B cell (primary cell): ENCODE results near the gene ZNF554. TPM values are rescaled to one million over a fixed set of nuclear protein-coding genes. Genes with fewer than 3 reads are reported as not detected.

ENCODE experiments used
- ATAC-seq: fragments of 200-7000 bp; cut with Tn5 transposase; one replicate; pipeline ENCODE4 v1.10.0; 2021; ENCODE audit warnings: low read depth, mild to moderate bottlenecking, moderate number of reproducible peaks, moderate library complexity
- CTCF ChIA-PET: fragments of 350-600 bp; sonication (Branson Sonifier 250); formaldehyde crosslinking; loops from one replicate; lab custom pipeline; 2021; ENCODE audit warnings: antibody characterized with exemption, inconsistent platforms; lab: Charles Lee
- POLR2A ChIA-PET: fragments of 350-600 bp; sonication (Branson Sonifier 250); formaldehyde crosslinking; loops from one replicate; lab custom pipeline; 2021; ENCODE audit warnings: antibody characterized with exemption; lab: Charles Lee
- DNase-seq: peaks from one replicate; pipeline ENCODE4 v3.0.0; 2013
- H2AFZ ChIP-seq: 2 replicates; pipeline ENCODE4 v1.6.1; 2012; ENCODE audit warnings: mild to moderate bottlenecking, low read depth, low read length; ENCODE audit not compliant: insufficient read depth, poor library complexity, severe bottlenecking
- H3K27ac ChIP-seq, 2 donors: 1 replicate in 1 of 2; 2 replicates in 1 of 2; pipeline ENCODE4 v1.5.1; 2012 to 2013; ENCODE audit warnings: low read length in 2 of 2, mild to moderate bottlenecking in 2 of 2, moderate library complexity in 1 of 2
- H3K27me3 ChIP-seq, 4 experiments: fragments of 200-600 bp in 1 of 4; sonication (generic) in 1 of 4; replicated peaks in 1 of 4; 1 replicate in 2 of 4; 2 replicates in 2 of 4; pipeline versions ENCODE4 v1.6.1 to v1.7.0; 2013 to 2016; ENCODE audit warnings: low read length in 3 of 4, mild to moderate bottlenecking in 2 of 4, mixed read lengths in 1 of 4, moderate library complexity in 1 of 4; ENCODE audit not compliant: insufficient read depth in 4 of 4, control insufficient read depth in 3 of 4; ENCODE audit errors: control extremely low read depth in 1 of 4
- H3K36me3 ChIP-seq, 2 experiments: replicated peaks in 1 of 2; 1 replicate in 1 of 2; 2 replicates in 1 of 2; pipeline versions ENCODE4 v1.6.1 to v1.7.1; 2013; ENCODE audit warnings: low read length in 1 of 2; ENCODE audit not compliant: insufficient read depth in 2 of 2, control insufficient read depth in 1 of 2; ENCODE audit errors: control extremely low read depth in 1 of 2, extremely low read depth in 1 of 2
- H3K4me1 ChIP-seq, 2 donors: fragments of 200-600 bp in 1 of 2; sonication (generic) in 1 of 2; 1 replicate in 1 of 2; 2 replicates in 1 of 2; pipeline versions ENCODE4 v1.5.1 to v1.6.1; 2013 to 2017; ENCODE audit warnings: low read length in 2 of 2; ENCODE audit not compliant: control insufficient read depth in 2 of 2, insufficient read depth in 2 of 2
- H3K4me2 ChIP-seq: replicated peaks from 2 replicates; pipeline ENCODE3; 2012; ENCODE audit warnings: mild to moderate bottlenecking, low read depth, low read length; ENCODE audit not compliant: poor library complexity, severe bottlenecking
- H3K4me3 ChIP-seq, 5 experiments: fragments of 200-600 bp in 1 of 5; sonication (generic) in 1 of 5; 1 replicate in 3 of 5; 2 replicates in 2 of 5; pipeline versions ENCODE4 v1.5.1 to v1.7.0; 2011 to 2016; ENCODE audit warnings: low read length in 4 of 5, mild to moderate bottlenecking in 4 of 5, low read depth in 2 of 5, control low read depth in 1 of 5, moderate library complexity in 1 of 5; ENCODE audit not compliant: insufficient read depth in 1 of 5; ENCODE audit errors: control extremely low read depth in 1 of 5, extremely low read depth in 1 of 5
- H3K79me2 ChIP-seq: fragments of 200-600 bp; sonication (generic); one replicate; pipeline ENCODE4 v1.6.0; 2016; ENCODE audit warnings: low read length; ENCODE audit not compliant: control insufficient read depth, insufficient read depth
- H3K9ac ChIP-seq: fragments of 200-600 bp; sonication (generic); 2 replicates; pipeline ENCODE4 v1.6.1; 2017; ENCODE audit warnings: mild to moderate bottlenecking, low read length, moderate library complexity
- H3K9me3 ChIP-seq, 3 donors: one replicate each; pipeline versions ENCODE4 v1.6.1 to v1.7.1; 2013; ENCODE audit warnings: low read length in 2 of 3; ENCODE audit not compliant: control insufficient read depth in 2 of 3, insufficient read depth in 1 of 3; ENCODE audit errors: control extremely low read depth in 1 of 3
- H4K20me1 ChIP-seq: 2 replicates; pipeline ENCODE4 v1.6.0; 2012; ENCODE audit warnings: mild to moderate bottlenecking, low read length; ENCODE audit not compliant: insufficient read depth, control insufficient read depth, poor library complexity, severe bottlenecking
- H3K27ac Mint-ChIP-seq: one replicate; pipeline ENCODE4 v1.8.0; 2021; ENCODE audit warnings: mixed read lengths
- H3K27me3 Mint-ChIP-seq: one replicate; pipeline ENCODE4 v1.8.0; 2021; ENCODE audit warnings: mixed read lengths
- H3K4me1 Mint-ChIP-seq: one replicate; pipeline ENCODE4 v1.8.0; 2021; ENCODE audit warnings: mixed read lengths
- H3K4me3 Mint-ChIP-seq: one replicate; pipeline ENCODE4 v1.8.0; 2021; ENCODE audit warnings: mixed read lengths
- H3K9me3 Mint-ChIP-seq: one replicate; pipeline ENCODE4 v1.8.0; 2022; ENCODE audit warnings: mixed read lengths; ENCODE audit not compliant: insufficient read depth
- CTCF ChIP-seq: fragments of 200-600 bp; IDR thresholded peaks from one replicate; pipeline ENCODE4 v1.8.0; 2022; ENCODE audit warnings: antibody characterized with exemption, mild to moderate bottlenecking
- EZH2 ChIP-seq: IDR thresholded peaks from 2 replicates; pipeline ENCODE4 v1.6.1; 2012; ENCODE audit warnings: borderline replicate concordance, low read depth, mild to moderate bottlenecking, moderate library complexity, low read length; ENCODE audit not compliant: insufficient read depth, poor library complexity, severe bottlenecking
- WGBS: methylation state at CpG from one replicate; pipeline ENCODE4 v1.1.5; 2013; ENCODE audit warnings: missing lambda C conversion rate; ENCODE audit not compliant: insufficient coverage; 5-methylcytosine and 5-hydroxymethylcytosine counted together
- intact Hi-C: fragments of 100-400 bp; cut with micrococcal nuclease; formaldehyde crosslinking; loops from one replicate; pipeline ENCODE4 v1.10.0; 2022
- polyA plus RNA-seq: library from polyadenylated mRNA; depleted of rRNA; stranded (reverse); fragments of >200 nt; gene quantifications from 2 replicates; pipeline ENCODE4 v1.2.3, GENCODE V29; 2012
- total RNA-seq, 2 donors: library from RNA; stranded (reverse); fragments of 120-200 nt in 1 of 2; gene quantifications; 1 replicate in 1 of 2; 2 replicates in 1 of 2; pipeline versions ENCODE4 v1.2.3 to v1.2.4, GENCODE V29; 2013 to 2022

ZNF554 gene
- total and polyA plus RNA-seq, 2 donors (not counting 1 experiment from before 2014, with no cell fraction given), result 2.8 to 5.9 TPM

- 90% methylated on average over 21 of the region's 27 CpGs for WGBS
- ChIA-PET CTCF (no interaction called here), POLR2A (interaction anchor here (0.6 kb wide), 1 partner anchor 677 kb away, joined by 7 read pairs; no protein-coding TSS in a partner anchor)
- Histone ChIP-seq H3K27me3 (no peaks in the 10 kb centered on the region), H3K9me3 (peaks cover 11 to 15% (median 13%) of the 10 kb centered on the region in 3 donors), H3K9ac (no peak overlapping the region), H2AFZ (no peak overlapping the region), H3K79me2 (no peaks in the 10 kb centered on the region), H3K4me1 (no peaks in the 10 kb centered on the region), H3K4me3 (no peak overlapping the region), H3K4me2 (no peak overlapping the region), H3K36me3 (peaks cover 3 to 8% of the 10 kb centered on the region in 2 experiments), H4K20me1 (no peaks in the 10 kb centered on the region), H3K27ac (no peak overlapping the region)
- intact Hi-C loops, result no loop called here
- ATAC-seq (no peak), DNase-seq (no peak)
- peaks cover 8% of the 10 kb centered on the region for H3K4me1 Mint-ChIP-seq
- peaks cover 4% of the 10 kb centered on the region for H3K9me3 Mint-ChIP-seq
- H3K27me3 Mint-ChIP-seq, result no peaks in the 10 kb centered on the region
- no peak overlapping the region for H3K4me3 Mint-ChIP-seq
- no peak overlapping the region for H3K27ac Mint-ChIP-seq
- no peak for TF ChIP-seq CTCF
These were observed 39.2 kb downstream of the ZNF554 start for GRCh38 chr19:2858864-2859263.

GRCh38 chr19:2863816-2864215, 44.1 kb downstream of the ZNF554 start:
- H3K4me1 Mint-ChIP-seq, result peaks cover 2% of the 10 kb centered on the region
- no peaks in the 10 kb centered on the region for H3K4me1 ChIP-seq
- H3K9me3 Mint-ChIP-seq, result no peaks in the 10 kb centered on the region
- ATAC-seq (no peak), DNase-seq (no peak)
- no peaks in the 10 kb centered on the region for H3K79me2 ChIP-seq
- no peak overlapping the region for H3K4me2 ChIP-seq
- peaks cover 0 to 14% (median 0%) of the 10 kb centered on the region in 3 donors for H3K9me3 ChIP-seq
- no peaks in the 10 kb centered on the region for H3K27me3 ChIP-seq
- peaks cover 9% of the 10 kb centered on the region for H3K27me3 Mint-ChIP-seq
- H3K9ac ChIP-seq, result no peak overlapping the region
- no peak overlapping the region for H3K4me3 Mint-ChIP-seq
- intact Hi-C loops, result no loop called here
- no peak overlapping the region for H3K27ac ChIP-seq
- no peak overlapping the region for H3K4me3 ChIP-seq
- WGBS, result 92% methylated on average over 9 of the region's 10 CpGs
- H3K27ac Mint-ChIP-seq, result no peak overlapping the region
- CTCF ChIA-PET, result no interaction called here
- POLR2A ChIA-PET, result no interaction called here
- no peaks in the 10 kb centered on the region for H3K36me3 ChIP-seq
- TF ChIP-seq CTCF (no peak), EZH2 (no peak)
- no peaks in the 10 kb centered on the region for H4K20me1 ChIP-seq
- no peak overlapping the region for H2AFZ ChIP-seq
